K562 treated with DMSO at 1 percent for 48 hours (cell line): ENCODE measurements around the gene SERINC1. TPM values are rescaled to one million over a fixed set of nuclear protein-coding genes. Genes with fewer than 3 reads are reported as not detected.

ENCODE experiments used
- total RNA-seq: library from RNA; unstranded; fragments of 300-600 nt; gene quantifications from 2 replicates; pipeline ENCODE4 v1.2.3, GENCODE V29; 2022; ENCODE audit warnings: low replicate concordance; ENCODE audit errors: extremely low read depth

Gene SERINC1
- total RNA-seq: not detected in 2 replicates

GRCh38 chr6:122471107-122472021, at the start of gene SERINC1:
SERINC1 (minus strand) TSS chr6:122471807; CDS start chr6:122471737, 70 bp downstream.

GRCh38 chr6:122399348-122400120, 72.1 kb downstream of the SERINC1 start, which contains the start of gene HSF2:
HSF2 (plus strand) TSS chr6:122399652; CDS start chr6:122399738, 86 bp downstream.

Other genes starting within 250 kb of the SERINC1 start
- gene HSF2, start 72.2 kb downstream of the SERINC1 start, total RNA-seq: not detected in 2 replicates
- gene PKIB, start 138.6 kb upstream of the SERINC1 start, total RNA-seq: not detected in 2 replicates